NCI-H345 treated with DMSO at 0.1 percent for 48 hours (cell line): Measurements from ENCODE around the gene STRN3.

Source experiments
- DNase-seq: peaks from one replicate; lab custom pipeline; 2025; ENCODE audit not compliant: unreplicated experiment; lab: John Stamatoyannopoulos, UW

Gene STRN3

GRCh38 chr14:30874120-30874998, 151.8 kb downstream of the STRN3 start, which contains the start of gene COCH:
Gene COCH (plus strand): TSS chr14:30874559. CDS start chr14:30874939, 380 bp downstream.
- DNase-seq: peak; percentile 52

DNA sequence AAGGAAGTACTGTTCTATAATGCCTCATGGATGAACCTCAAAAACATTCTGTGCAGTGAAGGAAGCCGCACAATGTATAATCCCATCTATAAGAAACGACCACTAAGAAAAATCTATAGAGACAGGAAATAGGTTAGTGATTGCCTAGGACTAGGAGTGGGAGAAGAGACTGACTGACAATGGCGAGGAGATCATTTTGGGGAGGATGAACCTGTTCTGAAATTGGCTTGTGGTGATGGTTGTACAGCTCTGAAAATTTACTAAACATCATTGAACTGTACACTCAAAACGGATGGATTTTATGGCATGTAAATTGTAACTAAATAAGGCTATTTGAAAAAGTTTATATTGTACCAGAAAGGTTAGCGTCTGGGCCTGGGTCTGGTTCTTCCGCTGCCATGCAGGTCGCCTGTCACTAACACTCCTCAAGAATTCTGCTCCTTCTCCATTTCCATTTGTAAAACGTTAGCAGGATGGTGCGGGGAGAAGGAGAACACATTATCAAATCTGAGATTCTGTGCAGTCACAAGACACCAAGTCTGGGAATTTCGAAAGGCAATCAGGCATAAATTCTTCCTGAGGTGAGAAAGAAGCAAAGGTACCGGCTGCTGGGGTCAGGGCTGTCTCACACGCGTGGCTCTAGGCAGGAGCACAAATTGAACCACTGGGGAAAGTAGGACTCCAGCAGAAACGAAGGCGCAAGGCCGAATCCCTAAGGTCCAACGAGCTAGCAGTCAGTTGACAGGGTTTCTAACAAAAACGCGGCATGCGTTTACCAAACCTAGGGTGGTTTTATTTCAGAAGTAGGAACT, 152.7 kb downstream of the STRN3 start:
- DNase-seq: no peak

GRCh38 chr14:30872602-30873001, 153.6 kb downstream of the STRN3 start:
- DNase-seq: no peak

DNA sequence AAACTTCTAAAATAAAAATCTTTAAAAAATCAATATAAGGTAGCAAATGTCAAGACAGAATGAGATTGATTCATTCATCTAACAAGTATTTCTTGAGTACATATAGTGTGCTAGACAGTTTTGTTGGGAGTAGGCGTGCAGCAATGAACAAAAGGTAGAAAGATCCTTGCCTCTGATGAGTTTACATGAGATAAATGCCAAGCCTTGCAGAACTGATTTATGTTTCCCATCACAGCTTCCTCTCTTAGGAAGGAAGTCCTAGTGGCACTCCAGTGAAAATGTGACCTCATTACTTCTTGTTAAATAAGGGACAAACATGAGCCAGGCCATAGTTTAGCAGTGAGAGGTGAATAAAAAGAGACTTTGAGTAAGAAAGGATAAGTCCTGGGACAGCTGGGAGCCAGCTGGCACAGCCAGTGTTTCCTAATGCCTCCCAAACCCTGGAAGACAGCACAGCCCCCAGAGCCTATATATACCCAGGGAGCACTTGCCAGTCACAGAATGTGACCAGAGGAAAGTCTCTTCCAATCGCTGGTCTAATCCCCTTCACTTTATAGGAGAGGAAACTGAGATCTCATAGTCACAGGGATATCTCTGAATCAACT, 156.5 kb downstream of the STRN3 start:
- no peak for DNase-seq

- DNase-seq: no peak
Observed at GRCh38 chr14:30868736-30869135, 157.4 kb downstream of the STRN3 start.

DNA sequence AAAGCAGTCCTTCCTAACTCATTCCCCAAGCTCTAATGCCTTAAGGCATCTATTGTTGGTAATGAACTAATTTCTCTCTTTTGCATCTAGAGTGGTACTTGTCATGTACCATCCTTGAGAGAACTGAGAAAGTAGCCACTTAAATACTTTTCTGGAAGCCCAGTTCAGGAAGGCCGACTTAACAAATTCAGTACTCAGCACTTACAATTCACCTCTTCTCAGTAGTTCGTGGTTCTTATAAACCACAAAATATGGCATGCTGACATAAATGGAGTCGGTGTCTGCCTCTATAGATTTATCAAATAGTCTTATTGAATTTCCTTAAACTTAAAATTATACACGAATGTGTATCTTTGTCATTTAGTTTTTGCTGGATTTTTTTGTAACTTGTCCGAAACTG, 161.2 kb downstream of the STRN3 start:
- DNase-seq: no peak

DNA sequence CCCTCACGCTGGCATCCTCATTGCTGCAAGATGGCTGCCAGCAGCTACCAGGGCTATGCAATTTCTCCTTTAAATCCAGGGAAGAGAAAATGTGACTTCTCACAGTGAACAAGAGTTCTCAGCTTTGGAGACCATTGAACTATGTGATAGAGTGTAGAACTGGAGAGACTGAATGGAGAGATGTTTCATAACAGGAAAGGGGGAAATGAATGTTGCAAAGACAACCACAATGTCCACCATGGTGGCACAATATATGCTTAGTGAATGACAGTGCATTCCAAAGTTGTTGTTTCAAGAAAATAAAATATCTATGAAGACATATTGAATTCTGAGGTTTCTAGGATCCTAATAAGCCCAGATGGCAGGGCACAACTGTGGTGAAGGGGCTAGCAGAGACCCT, 165.0 kb downstream of the STRN3 start:
- DNase-seq: no peak

DNA sequence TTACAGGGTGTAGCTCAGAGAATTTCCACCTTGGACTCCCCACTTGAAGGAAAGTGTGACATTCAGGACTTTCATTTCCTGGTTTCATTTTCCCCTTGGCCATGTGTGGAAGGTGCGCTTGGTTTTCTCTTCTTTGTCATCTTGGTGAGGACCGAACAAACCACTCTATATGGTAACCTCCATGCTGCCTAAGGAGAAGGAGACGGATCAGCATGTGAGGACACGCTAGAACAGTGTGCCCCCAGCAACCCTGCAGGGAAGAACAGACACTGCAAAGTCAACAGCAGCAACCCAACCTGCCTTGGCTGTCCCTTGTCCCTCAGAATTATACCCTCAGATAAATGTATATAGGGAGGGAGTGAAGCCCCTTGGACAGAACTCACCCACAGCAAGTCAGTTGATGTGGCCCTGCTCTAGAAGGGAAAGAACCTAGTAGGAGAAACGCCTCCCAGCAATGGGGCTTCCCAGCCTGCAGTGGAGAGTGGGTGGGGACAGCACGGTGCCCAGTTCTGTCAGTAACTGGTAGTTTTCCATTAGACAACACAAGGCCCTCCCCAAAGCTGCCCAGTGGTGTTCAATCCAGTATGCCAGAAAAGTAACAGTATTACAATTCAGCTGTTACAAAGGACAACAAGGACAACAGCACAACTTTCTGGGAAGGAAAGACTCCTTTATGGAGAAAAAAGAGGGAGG, 170.7 kb downstream of the STRN3 start:
- DNase-seq: no peak

- DNase-seq: no peak
Observed at GRCh38 chr14:30854492-30854891, 171.7 kb downstream of the STRN3 start.

DNA sequence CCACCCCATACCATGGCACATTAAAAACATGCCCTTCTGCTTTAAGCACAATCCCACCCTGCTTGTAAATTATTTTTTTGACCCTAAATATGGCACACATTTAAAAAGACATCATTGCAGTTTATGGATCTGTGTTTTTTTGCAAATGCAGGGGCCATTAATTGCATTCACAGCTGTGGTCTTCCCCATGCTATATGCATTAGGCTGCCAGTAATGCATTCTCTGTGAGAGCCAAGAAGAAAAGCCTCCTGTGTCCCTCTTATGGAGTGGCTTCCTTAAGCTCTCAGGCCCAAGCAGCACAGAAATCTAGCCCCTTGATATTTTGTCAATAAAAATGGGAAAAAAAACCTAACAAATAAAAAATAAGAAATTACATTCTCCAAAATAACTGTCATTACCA, 172.2 kb downstream of the STRN3 start:
- no peak for DNase-seq

GRCh38 chr14:30849983-30850382, 176.2 kb downstream of the STRN3 start:
- DNase-seq: no peak

GRCh38 chr14:30849354-30849753, 176.8 kb downstream of the STRN3 start:
- DNase-seq: no peak

DNA sequence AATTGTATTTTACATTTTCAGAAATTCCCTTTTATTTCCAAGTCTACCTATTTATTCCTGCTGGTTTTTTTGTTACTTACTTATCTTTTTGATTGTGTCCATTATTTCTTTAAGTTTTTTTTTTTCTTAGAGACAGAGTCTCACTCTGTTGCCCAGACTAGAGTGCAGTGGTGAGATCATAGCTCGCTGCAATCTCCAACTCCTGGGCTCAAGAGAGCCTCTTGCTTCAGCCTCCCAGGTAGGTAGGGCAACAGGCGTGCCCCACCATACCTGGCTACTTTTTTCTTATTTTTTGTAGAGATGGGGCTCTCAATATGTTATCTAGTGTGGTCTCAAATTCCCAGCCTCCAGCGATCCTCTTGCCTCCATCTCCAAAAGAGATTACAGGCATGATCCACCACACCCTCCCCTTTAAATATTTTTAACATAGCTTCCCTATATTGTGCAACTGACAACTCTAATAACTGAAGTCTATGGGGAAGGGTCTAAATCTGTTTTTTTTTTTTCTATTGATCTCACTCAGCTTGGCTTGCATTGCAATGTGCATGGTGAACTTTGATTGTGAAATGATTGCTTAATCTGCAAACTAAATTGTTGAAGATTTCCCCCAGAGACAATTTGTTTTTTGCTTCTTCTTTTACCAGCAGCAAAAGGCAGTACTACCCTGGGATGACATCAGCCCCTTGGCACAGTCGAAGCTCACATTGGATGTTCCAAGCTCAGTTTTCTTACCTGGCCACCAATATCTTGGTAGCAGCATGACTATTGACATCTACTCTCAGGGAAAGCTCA, 177.5 kb downstream of the STRN3 start:
- DNase-seq: no peak
